ENCODE measurements around the gene CBX1.

- TF ChIP-seq POLR2A (IDR thresholded peaks at IDR 0.05), result no peak
- TF ChIP-seq CTCF (IDR thresholded peaks at IDR 0.05), result no peak
Measured at GRCh38 chr17:48023400-48024148, 77.7 kb downstream of the CBX1 start.

Measured in vagina (tissue), 2 donors.